IMR-90 (cell line): Measurements from ENCODE around the gene PRKACB.

Experiments
- POLR2A ChIP-seq: IDR thresholded peaks from 2 replicates; pipeline ENCODE4 v1.6.1; 2012; ENCODE audit warnings: mild to moderate bottlenecking, low read depth, low read length
- RFX5 ChIP-seq: IDR thresholded peaks from 2 replicates; pipeline ENCODE4 v1.8.0; 2012; ENCODE audit warnings: low read depth, mild to moderate bottlenecking, low read length, moderate library complexity
- TF ChIP-seq, protein P1 (sequence below): conservative IDR thresholded peaks from 2 replicates; pipeline ENCODE4 v1.5.1; 2012; ENCODE audit warnings: mild to moderate bottlenecking, low read depth, low read length, improper control_type of control experiment

- no peak for TF ChIP-seq POLR2A
- TF ChIP-seq, protein P1, sequence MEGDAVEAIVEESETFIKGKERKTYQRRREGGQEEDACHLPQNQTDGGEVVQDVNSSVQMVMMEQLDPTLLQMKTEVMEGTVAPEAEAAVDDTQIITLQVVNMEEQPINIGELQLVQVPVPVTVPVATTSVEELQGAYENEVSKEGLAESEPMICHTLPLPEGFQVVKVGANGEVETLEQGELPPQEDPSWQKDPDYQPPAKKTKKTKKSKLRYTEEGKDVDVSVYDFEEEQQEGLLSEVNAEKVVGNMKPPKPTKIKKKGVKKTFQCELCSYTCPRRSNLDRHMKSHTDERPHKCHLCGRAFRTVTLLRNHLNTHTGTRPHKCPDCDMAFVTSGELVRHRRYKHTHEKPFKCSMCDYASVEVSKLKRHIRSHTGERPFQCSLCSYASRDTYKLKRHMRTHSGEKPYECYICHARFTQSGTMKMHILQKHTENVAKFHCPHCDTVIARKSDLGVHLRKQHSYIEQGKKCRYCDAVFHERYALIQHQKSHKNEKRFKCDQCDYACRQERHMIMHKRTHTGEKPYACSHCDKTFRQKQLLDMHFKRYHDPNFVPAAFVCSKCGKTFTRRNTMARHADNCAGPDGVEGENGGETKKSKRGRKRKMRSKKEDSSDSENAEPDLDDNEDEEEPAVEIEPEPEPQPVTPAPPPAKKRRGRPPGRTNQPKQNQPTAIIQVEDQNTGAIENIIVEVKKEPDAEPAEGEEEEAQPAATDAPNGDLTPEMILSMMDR = no peak
- TF ChIP-seq RFX5 = no peak
Observed at GRCh38 chr1:84265867-84266266, 121.8 kb downstream of the PRKACB start.
